ENCODE data around the gene SYNGR2.

The SYNGR2 gene

GRCh38 chr17:78143214-78144146 lies 24.9 kb upstream of the SYNGR2 start:
- DNase-seq (ENCODE audit: low spot score) = no peak

- DNase-seq (ENCODE audit: low spot score) = no peak
Observed at GRCh38 chr17:78144147-78144719, 24.1 kb upstream of the SYNGR2 start.

- no peak for DNase-seq (ENCODE audit: low spot score)
Observed at GRCh38 chr17:78144736-78145641, 23.4 kb upstream of the SYNGR2 start.

- no peak for DNase-seq (ENCODE audit: low spot score)
Observed at GRCh38 chr17:78146471-78146869, 21.9 kb upstream of the SYNGR2 start.

DNA sequence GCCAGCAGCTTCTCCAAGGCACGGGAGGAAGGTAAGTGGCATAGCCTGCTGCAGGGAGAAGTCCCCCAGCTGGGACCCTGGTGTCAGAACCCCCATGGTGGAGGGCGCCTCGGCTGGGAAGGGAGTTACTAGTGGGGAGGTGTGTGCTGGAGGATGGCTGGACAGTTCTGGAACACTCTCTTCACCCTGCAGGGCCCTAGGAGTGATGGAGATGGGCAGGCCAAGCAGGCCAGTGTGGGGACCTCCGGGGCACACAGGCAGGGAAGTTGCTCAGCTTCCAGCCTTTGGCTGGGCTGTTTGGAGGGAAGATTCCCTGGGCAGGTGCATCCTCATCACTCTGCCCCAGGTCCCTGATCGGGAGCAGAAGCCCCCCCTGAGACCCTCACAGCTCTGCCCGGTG lies 21.5 kb upstream of the SYNGR2 start:
- DNase-seq (ENCODE audit: low spot score) = no peak

DNA sequence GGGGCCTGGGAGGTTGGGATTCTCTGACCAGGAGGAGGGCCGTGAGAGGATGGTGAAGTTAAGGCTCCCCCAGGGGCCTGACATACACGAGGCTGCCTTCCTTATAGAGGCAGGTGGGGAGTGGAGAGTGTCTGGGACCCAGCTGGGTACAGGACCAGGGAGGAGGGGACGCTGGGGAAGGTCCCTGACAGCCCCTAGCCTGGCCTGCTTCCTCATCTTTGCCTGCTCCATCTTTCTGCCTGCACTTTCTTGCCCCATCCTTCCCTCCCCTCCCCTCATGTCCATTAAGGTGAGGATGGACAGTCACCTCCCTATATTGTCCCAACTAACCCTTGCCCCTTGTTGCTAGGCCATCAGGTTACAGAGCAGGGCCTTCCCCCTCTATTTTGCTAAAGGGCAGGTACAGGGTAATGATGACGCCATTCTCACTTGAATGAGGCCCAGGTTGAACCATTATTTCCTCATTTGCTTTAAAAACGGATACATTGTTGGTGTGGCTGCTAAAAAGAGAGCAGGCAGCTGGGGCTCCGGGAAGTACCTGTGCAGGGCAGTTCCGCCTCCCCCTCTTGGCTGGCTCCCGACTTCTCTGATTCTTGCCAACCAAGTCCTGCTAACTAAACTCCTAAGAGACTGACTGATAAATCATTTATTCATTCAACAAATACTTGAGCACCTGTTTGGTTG lies 20.9 kb upstream of the SYNGR2 start:
- no peak for DNase-seq (ENCODE audit: low spot score)

GRCh38 chr17:78148286-78149016 lies 19.9 kb upstream of the SYNGR2 start:
- no peak for DNase-seq (ENCODE audit: low spot score)

GRCh38 chr17:78151514-78152008 lies 16.8 kb upstream of the SYNGR2 start:
- DNase-seq (ENCODE audit: low spot score) = no peak

- DNase-seq (ENCODE audit: low spot score) = peak; percentile 85
Observed at GRCh38 chr17:78154903-78155811, 13.2 kb upstream of the SYNGR2 start.

- DNase-seq (ENCODE audit: low spot score) = no peak
Observed at GRCh38 chr17:78159575-78160158, 8.7 kb upstream of the SYNGR2 start.

DNA sequence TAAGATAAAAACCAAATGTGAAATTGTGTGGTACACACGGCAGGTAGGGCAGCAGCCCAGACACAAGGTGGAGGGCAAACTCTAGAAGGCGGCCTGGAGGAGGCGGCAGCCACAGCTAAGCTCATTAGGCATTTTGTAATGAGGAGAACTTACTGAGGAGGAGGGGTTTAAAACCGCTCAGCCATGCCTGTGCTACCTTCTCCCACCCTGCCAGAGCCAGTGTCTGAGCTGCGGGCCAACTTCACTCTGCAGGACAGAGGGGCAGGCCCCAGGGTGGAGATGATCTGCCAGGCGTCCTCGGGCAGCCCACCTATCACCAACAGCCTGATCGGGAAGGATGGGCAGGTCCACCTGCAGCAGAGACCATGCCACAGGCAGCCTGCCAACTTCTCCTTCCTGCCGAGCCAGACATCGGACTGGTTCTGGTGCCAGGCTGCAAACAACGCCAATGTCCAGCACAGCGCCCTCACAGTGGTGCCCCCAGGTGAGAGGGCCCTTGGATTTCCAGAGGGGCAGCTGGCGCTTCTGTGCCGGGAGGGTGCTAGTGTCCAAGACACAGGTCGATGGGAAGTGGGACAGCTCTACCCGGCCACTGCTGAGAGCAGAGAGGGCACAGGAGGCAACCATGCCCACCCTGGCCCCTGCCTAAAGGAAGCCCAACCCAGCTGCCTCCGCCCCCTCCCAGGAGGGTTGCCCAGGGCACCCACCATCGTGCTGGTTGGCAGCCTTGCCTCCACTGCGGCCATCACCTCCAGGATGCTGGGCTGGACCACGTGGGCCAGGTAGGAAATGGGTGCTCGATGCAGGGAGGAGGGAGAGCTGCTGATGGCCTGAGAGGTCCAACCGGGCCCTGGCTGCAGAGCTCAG lies 4.3 kb upstream of the SYNGR2 start:
- DNase-seq (ENCODE audit: low spot score) = no peak

DNA sequence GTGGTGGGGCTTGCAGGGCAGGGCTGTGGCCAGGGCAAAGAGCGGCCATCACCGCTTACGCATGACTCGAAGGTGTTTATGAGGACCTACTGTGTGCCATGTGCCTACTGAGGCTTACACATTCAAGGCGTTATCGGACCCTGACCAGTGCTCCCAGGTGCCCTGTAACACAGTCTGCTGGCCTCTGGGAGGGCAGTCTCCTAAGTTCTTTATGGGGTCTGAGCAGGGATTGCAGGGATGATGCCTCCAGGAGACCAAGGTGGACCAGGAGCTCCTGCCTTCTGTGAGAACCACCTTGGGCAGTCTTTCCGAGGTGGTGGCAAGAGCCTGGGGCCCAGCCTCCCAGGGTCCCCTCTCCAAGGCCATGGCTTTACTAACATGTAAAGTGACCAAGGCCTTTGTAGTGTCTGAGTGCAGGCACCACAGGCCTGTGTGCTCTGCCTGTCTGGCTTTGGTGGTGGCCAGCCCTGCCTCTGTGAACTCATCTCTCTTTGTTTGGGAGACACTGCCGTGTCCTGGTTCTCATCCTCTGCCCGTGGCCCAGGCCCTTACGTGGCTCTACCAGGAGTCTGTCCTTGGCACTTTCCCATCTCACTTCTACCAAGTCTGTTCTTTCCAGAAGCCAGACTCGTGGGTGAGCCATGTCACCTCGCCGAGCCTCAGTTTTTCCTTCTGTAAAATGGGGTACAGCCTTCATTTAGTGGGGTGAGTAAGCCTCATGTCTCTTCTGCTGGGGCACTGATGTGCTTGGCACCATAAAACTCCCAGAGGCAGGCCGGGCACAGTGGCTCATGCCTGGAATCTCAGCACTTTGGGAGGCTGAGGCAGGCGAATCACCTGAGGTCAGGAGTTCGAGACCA lies 3.4 kb upstream of the SYNGR2 start:
- DNase-seq (ENCODE audit: low spot score) = no peak

- no peak for DNase-seq (ENCODE audit: low spot score)
Observed at GRCh38 chr17:78166416-78166815, 2.0 kb upstream of the SYNGR2 start.

DNA sequence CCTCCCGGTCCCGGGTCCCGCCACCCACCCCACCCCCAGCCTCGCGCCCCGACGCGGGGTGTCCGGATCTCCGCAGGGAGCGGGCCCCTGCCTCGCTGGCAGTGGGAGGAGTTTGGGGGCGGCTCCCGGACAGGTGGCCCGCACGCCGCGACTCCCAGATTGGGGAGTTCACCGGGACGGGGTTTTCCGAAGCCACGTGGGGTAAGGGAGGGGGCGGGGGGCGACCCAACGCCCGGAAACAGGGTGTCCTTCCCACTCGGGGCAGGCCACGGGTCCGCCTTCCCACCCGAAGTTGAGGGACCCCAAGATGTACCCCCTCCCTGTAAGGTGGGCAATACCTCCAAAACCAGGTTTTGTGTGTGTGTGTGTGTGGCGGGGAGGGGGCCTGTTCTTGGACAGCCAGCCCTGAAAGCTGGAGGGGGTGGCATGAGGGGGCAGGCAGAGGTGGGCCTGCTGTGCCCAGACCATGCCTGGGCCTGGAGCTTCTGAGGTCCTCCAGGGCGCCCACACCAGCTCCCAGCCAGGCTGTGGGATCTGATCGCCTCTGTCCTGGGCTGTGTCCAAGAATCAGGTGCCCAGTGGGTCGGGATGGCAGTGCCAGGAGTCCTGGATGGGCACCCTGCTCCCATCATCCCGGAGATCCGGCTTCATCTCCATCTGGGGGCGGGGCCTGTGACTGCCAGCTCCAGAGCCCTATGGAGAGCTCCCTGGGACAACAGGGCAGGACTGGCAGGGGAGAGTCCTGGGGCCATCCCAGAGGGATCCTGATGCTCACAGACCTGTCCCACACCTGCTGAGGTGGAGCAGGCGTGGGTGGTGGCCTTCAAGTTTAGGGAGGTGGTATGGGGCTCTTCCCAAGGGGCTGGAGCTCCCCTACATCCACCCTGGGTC lies 767 bp downstream of the SYNGR2 start:
- DNase-seq (ENCODE audit: low spot score) = peak; percentile 31

- no peak for DNase-seq (ENCODE audit: low spot score)
Observed at GRCh38 chr17:78170692-78171590, 2.6 kb downstream of the SYNGR2 start.
